HG03521 (cell line): ENCODE results near the gene WDR37.
A peak's percentile ranks its signal among the peaks of the same experiment; 100 is the strongest.

Experiments
- ATAC-seq: cut with Tn5 transposase; IDR thresholded peaks from one replicate; pipeline ENCODE4 v1.9.1; 2021; ENCODE audit warnings: mild to moderate bottlenecking, moderate library complexity; ENCODE audit not compliant: unreplicated experiment

The WDR37 gene

DNA sequence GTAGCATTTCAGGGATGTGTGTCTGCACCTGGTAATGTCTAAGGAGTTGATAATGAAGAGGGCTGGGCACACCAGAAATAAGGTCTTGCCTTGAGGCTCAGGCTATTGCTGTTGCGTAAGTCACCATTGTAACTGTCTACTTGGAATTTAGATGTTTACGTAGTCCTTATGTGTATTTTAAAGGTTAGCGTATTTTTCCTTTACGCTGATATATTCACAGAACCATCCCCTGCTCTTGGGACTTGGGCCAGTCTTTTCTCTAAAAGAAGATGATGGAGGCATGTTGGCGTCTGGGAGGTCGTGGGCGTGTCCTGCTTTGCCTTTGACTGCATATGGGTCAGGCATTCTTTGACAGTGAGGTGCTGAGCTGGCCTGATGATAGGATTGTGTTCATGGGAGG, 14.7 kb downstream of the WDR37 start:
- no peak for ATAC-seq

DNA sequence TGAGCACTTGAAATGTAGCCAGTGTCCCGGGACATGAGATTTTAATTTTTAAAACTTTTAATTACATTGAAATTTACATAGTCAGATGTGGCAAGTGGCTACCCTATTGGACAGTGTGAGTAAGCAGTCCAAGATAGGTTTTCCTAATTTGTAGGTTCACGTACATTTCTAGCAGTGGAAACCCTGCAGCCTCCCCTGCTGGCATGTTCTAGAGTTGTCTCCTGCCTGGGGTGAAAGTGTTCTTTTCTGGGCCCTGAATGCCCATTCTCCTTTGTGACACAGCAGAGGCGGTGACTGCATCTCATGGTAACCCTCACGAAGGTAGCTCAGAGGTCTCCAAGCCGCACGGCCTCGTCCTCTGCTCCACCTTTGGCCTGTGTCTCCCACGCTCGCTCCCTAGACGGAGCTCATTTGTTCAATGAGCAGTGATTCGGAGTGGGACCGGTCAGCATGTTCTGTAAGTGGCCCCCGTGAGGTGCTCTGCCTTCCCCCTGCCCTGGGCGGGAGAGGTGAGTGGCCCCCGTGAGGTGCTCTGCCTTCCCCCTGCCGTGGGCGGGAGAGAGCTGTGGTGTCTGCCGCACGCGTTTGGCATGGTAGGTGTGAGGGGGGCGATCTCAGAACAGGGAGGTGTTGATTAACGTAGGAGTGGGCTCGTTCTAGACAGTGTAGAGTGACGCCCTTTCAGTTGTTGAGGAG, 18.0 kb downstream of the WDR37 start:
- ATAC-seq = no peak

DNA sequence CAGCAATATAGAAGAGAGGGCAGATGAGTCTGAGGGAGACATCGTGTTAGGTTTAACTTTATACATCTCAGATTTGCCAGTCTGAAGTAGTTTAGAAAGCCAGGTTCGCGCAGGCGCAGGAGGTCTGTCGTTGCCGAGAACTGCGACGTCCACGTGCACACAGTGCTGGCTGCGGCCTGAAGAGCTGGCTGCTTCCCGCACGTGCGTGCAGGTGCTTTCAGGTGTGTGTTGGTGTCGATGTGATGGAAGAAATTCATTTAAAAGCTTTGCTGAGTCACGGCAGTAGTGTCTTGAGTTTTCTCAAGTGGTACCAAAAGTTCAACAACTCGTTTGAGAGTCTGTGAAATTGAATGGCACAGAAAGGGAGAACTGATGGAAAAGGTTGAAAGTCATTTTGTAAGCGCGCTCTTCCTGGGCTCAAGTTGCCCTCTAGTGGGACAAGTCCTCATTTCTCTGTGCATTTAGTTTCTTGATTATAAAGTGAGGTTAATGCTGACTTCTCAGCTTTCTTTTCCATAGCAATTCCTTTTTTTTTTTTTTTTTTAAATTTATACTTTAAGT, 18.6 kb downstream of the WDR37 start:
- no peak for ATAC-seq

DNA sequence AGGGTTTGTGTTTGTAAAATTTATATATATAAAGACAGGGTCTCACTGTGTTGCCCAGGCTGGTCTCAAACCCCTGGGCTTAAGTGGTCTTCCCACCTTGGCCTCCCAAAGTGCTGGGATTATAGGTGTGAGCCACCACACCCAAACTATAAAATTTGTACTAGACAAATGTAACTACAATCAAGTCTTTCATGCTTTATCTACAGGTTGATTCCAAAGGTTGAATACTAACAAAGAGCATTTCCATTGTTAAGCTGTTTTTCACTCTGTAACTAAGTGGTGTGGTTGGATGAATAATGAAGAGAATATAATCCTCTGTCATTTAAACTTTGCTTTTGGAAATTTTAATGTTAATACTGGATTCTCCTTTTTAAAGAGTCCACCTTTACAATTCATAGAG, 22.5 kb downstream of the WDR37 start:
- no peak for ATAC-seq

DNA sequence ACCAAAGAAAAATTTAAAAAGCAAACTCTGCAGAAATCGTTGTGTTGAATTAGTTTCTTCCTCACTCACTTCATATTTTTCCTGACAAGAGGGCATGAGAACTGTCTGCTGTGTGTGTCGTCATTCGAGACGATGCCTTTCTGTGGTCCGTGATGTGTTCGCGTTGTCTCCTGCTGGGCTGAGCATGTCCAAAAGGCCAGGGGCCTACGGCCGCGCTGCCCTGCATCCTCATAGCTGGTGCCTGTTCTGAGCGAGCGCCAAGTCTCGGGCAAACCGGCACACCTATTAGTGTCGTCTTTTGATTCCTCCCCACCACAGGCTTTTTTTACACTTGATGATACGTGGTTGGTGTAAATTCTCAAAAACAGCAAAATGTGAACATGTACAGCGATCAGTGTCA, 27.4 kb downstream of the WDR37 start:
- ATAC-seq = no peak

DNA sequence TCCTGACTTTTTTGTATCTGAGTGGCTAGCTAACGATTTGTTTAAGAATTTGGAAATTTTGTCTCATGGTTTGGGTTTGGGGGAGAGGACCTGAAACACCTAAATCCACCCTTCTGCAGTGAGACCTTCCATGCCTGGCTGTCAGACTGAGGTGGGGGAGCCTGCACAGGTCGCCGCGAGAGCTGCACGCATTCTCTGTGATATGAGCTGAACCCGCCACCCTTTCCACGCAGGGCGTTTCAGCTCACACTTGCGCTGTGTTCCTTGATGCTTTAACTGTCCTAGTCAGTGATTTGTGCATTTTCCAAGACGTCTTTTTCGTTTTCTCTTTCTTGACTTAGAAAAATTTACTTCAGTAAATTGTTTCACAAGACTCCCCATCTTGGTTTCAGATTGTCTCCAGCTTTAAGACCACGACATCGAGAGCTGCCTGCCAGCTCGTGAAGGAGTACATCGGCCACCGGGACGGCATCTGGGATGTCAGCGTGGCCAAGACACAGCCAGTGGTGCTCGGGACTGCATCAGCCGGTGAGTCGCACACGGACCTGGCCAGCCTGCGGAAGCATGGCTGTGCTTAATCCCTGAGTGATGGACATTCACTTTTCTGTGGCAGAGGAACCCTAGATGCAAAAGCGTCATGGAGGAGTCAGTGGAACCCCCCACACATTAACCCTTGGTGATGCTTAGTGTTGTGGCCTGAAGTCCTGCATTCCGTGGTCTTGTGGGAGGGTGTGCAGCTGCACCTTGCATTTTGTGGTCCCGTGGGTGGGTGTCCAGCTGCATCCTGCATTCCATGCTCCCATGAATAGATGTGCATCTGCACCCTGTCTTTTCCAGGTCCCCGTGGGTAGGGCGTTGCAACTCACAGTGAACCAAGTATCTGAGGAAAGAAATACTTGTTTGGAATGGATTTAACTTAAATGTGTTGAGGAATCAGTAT, 28.1 kb downstream of the WDR37 start:
- no peak for ATAC-seq

DNA sequence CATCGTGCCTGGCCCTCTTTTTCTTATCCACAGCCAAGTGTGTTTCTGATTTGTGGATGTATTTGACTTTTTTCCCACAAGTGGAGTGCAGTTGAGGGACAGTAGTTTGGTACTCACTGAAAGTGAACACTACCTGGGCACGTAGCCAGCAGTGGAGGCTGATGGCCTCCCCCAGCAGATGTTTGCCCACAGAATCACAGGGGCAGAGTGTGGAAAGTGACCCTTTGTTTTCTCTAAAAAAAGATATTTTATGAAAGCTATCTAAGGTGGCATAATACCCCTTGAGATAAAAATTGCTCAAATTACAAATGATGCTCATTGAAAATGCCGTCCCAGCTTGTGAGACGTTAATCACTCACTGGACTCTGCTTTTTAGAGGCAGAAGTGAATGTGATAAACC, 29.1 kb downstream of the WDR37 start:
- ATAC-seq = no peak

DNA sequence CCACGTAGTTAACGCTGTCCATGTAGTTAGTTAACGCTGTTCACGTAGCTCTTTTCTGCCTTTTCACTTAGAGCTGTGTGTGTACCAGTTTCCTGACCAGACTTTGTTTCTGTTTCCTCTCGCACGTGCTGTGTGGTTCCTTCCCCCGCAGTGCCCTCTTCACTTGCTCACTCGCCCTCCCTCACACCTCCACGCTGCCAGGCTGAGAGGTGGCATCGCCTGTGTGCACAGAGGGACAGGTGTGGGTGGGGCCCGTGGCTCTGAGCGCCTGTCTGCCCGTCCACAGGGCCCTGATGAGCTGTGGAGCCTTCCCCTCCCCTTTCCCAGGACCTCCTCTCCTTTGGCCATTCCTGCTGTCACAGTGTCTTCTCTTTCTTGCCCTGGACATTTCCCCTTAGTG, 30.6 kb downstream of the WDR37 start:
- no peak for ATAC-seq

DNA sequence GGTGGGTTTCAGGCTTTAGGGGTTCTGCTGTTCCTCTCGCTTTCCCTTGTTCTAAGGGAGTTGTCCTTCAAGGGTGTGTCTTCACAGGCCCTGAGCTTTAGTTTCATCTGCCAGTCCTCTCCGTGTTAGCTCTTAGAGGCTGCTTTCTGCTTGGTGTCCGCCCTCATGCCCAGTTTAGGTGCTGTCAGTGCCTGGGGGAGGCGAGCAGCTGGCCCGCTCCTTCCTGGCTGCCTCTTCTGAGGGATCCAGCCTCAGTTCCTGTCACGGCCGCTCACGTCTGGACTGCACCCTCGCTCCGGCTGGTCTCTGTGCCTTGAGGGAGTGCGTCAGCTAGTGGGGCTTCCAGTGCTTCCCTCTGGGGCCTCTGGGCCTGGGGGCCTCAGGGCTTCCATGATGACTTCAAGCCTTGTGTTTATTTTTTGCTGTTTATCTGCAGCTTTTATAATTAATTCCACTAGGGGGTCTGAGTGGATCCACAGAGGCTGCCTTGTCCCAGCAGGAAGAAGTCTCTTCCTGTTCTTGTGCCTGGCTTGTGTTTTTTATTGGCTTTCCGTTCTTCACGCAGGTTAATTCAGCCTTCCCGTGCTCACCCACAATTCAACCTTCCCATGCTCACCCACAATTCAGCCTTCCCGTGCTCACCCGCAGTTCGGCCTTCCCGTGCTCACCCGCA, 33.0 kb downstream of the WDR37 start:
- ATAC-seq = no peak

DNA sequence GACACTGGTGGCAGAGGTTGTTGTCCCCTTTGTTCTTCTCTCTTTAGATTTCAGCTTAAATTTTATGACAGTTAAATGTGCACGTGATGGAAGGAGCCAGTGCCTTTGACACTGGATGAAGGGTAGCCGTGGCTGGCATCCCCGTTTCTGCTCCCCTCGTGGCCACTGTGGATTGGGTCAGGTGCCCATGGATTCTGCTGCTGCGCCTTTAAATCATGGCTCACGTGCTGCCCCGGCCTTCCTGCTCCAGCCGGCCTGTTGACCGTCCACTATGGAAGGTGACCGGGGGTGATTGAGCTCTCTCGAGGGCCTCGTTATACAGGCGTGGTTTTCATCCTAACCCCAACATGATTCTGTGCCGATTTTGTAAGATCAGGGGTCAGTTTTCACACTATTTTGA, 34.5 kb downstream of the WDR37 start:
- no peak for ATAC-seq

DNA sequence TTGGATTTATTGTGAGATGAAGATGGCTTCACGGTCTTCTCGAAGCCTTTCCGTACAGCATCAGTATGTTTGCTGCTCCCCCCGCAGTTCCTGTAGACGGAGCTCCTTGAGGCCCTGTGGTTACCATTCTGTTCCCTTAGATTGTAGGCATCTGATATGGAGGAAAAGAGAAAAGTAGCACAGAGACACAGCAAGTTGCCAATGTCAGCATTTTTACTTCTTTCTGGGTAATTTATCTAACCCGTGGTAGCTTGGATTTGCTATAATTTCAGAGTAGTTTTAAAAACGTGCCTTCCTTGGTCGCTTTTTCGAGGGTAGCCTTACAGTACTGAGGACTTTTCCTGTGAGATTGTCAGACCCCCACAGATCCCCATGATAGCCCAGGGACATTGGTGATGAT, 37.5 kb downstream of the WDR37 start:
- ATAC-seq = no peak

DNA sequence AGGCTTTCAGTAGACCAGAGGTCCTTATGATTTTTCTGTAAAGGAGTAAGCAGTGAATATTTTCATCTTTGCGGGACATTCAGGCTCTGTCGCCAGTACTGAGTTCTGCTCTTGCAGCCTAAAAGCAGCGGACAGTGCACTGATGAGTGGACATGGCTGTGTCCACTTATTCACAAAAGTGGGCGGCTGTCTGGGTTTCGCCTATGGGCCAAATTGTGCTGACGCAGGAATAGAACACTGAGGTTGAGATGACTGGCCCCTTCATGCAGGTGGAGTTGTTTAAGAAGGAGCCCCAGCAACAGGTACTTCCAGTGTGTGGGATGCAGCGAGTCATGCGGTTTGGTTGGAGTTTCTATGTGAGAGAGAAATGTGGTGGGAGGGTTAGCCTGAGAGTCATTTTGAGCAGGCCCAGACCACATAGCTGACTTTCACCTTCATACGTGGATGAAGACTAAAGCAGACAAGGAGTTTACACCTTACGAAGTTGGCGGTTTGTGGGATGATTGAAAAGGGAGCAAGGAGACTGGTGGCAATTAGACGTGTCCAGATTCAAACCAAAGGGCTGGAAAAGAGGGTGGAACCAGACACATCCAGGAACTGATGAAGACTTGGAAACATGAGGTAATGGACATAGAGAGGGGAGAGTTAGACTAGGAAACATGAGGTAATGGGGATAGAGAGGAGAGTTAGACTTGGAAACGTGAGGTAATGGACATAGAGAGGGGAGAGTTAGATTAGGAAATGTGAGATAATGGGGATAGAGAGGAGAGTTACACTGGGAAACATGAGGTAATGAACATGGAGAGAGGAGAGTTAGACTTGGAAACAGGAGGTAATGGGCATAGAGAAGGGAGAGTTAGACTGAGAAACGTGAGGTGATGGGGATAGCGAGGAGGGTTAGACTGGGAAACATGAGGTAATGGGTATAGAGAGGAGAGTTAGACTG, 38.2 kb downstream of the WDR37 start:
- ATAC-seq = peak; percentile 81

DNA sequence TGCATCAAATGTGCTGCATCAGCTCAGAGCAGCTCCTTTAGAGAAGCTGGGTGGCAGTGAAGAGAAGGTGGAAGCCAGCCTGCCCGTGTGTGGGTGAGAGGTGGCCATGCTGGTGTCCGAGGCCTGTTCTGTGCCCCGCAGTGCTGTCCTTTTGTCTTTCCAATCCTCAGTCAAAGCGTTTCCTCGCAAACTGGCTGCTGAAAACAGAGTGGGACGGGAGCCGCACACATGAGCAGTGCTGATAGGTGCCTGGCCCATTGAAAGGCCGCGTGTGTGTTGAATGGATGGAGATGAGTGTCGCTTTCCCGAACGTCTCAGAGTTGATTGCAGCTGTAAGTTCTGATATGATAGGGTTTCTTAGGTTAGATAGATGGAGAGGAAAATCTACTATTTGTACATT, 39.3 kb downstream of the WDR37 start:
- no peak for ATAC-seq

DNA sequence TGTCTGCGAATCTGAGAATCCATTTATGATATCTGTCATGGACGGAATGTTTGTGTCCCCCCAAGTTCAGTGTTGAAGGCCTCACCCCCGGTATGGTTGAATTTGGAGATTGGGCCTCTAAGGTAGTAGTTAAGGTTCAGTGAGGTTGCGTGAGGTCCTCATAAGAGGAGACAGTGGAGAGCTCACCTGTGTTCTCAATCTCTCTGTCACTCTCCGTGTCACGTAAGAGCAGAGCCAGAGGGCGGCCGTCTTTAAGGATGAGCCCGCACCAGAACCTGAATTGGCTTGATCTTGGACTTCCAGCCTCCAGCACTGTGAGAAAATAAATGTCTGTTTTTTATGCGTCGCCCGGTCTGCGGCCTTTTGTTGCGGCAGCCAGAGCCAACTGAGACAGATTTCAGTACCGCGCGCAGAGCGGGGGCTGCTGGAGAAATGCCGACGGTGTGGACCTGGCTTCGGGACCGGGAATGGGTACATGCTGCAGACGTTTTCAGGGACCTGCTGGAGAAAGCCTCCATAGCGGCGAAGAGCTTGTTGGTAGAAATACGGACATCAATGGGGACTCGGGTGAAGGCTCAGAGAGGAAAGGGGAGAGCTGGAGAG, 40.2 kb downstream of the WDR37 start:
- ATAC-seq = no peak

DNA sequence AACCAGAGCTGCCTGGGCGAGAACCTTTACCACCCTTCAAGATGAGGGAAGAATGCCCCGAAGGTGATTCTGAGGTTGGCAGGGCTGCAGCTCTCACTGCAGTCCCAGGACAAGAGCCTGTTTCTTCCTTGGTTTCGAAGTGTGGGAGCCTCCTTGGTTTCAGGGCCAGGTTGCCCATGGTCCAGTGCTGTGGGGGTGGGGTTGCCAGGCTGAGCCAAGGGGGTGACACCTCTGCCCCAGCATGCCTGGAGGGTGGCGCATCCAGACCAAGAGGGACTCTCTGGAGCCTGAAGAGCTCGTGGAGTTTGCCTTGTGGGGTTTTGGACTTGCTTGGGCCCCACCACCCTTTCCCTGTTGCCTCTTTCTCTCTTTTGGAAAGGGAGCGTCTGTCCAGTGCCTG, 41.3 kb downstream of the WDR37 start:
- no peak for ATAC-seq

DNA sequence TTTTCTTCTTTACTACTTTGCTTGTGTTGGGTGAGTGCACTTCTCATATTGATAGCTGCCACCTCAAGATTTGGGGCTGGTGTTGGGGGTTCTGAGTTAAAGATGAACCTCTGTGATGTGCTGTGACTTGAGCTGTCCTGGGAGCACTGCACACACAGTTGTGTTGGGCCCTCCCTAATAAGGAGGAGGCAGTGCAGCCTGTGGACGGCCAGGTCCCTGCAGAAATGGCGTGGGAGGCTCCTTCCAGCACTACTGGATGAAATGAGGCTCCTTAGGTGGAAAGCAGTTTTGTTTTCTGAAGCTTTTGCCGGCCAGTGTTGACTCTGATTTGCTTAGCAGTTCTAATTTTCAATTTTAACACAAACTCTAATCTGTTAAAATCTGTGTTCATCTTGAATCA, 44.0 kb downstream of the WDR37 start:
- no peak for ATAC-seq

DNA sequence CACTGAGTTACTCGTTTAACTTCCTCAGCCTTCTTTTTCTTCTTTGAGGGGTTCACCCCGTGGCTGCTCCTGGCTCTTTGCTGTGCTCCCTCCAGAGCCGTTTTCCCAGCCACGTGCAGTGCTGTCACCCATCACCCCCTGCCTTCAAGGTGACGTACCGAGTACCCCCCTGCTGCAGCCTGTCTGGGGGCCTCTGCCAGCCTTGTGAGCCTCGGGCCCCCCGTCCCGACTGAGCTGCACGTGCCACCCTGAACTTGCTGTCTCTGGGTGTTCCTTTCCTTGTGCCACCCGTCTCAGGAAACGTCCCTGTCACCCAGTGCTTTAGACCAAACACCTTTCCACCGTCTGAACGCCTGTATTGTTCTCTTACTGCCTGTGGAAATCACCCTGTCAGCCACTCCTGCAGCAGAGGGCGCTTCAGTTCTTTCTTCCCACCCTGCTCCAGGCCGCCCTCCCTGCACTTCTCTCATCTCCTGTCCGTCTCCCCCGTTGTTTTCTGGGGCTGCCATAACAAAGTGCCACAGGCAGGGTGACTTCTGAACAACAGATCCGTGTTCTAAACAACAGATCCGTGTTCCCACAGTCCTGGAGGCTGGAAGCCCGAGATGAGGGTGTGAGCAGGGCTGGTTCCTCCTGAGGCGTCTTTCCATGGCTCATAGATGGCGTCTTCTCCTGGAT, 44.6 kb downstream of the WDR37 start:
- no peak for ATAC-seq

DNA sequence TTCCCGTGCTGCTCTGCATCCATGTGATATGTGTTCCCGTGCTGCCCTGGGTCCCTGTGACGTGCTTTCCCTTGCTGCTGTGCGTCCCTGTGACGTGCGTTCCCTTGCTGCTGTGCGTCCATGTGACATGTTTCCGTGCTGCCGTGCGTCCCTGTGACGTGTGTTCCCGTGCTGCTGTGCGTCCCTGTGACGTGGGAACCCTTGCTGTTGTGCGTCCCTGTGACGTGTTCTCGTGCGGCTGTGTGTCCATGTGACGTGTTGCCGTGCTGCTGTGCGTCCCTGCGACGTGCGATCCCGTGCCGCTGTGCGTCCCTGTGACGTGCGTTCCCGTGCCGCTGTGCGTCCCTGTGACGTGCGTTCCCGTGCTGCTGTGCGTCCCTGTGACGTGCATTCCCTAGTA, 45.8 kb downstream of the WDR37 start:
- ATAC-seq = no peak

DNA sequence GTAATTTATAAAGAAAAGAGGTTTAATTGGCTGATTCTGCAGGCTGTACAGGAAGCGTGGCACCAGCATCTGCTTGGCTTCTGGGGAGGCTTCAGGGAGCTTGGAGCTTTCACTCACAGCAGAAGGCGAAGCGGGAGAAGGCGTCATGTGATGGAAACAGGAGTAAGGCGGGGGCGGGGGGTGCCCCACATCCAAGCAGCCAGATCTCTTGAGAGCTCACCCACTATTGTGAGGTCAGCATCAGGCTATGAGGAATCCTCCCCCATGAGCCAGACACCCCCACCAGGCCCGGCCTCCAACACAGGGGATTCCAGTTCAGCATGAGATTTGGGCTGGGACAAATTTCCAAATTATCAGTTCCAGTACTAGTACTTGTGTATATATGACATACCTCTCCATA, 46.2 kb downstream of the WDR37 start:
- ATAC-seq = no peak
